Neuron (in vitro differentiated cells): ENCODE data around the gene PANK2.

Source experiments
- H2AFZ ChIP-seq: one replicate; pipeline ENCODE4 v1.6.1; 2013; ENCODE audit warnings: low read depth, mild to moderate bottlenecking, inconsistent platforms, low read length, moderate library complexity
- H3K27me3 ChIP-seq: one replicate; pipeline ENCODE4 v1.6.1; 2013; ENCODE audit warnings: low read length; ENCODE audit not compliant: insufficient read depth
- H3K36me3 ChIP-seq: one replicate; pipeline ENCODE4 v1.6.1; 2013; ENCODE audit warnings: low read length; ENCODE audit not compliant: insufficient read depth
- H3K4me1 ChIP-seq: one replicate; pipeline ENCODE4 v1.6.1; 2013; ENCODE audit warnings: low read length; ENCODE audit not compliant: insufficient read depth
- H3K4me3 ChIP-seq: 2 replicates; pipeline ENCODE4 v1.5.1; 2013; ENCODE audit warnings: mild to moderate bottlenecking, low read length, moderate library complexity
- H3K9me3 ChIP-seq: one replicate; pipeline ENCODE4 v1.6.1; 2013; ENCODE audit warnings: low read length

Gene PANK2

DNA sequence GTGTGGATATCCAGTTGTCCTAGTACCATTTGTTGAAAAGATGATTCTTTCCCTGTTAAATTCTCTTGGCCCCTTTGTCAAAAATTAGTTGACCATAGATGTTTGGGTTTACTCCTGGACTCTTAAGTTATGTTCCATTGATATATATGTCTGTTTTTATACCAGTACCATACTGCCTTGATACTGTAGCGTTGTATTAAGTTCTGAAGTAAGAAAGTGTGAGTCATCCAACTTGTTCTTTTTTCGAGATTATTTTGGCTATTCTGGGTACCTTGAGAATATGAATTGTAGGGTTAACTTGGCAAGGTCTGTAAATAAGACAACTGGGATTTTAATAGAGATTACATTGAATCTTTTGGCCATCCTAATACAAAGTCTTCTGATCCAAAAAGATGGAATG lies 26.5 kb downstream of the PANK2 start:
- no peaks in the 10 kb centered on the region for H3K27me3 ChIP-seq
- no peaks in the 10 kb centered on the region for H3K9me3 ChIP-seq
- H2AFZ ChIP-seq = no peak overlapping the region
- H3K36me3 ChIP-seq = peaks cover 81% of the 10 kb centered on the region
- no peak overlapping the region for H3K4me3 ChIP-seq
- no peaks in the 10 kb centered on the region for H3K4me1 ChIP-seq

DNA sequence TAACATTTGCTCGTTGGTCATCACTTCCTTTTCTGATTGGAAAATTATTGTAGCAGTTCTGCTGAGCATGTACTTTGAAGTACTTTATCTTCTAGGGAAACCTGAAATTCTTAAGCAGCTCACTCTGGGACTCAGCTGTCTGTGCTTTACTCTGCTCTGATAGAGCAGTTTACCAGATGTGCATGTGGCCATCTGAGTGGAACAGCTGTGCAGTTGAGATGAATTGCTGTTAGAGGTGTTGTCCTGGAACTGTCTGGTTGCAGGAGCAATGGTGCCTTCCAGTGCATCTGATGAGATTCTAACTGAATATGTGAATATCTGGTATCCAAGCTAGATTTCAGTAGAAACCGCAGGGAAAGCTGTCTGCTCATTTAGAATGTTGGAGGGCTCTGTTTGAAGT lies 27.2 kb downstream of the PANK2 start:
- no peaks in the 10 kb centered on the region for H3K9me3 ChIP-seq
- no peaks in the 10 kb centered on the region for H3K4me1 ChIP-seq
- no peak overlapping the region for H3K4me3 ChIP-seq
- peaks cover 78% of the 10 kb centered on the region for H3K36me3 ChIP-seq
- no peak overlapping the region for H2AFZ ChIP-seq
- H3K27me3 ChIP-seq = no peaks in the 10 kb centered on the region

DNA sequence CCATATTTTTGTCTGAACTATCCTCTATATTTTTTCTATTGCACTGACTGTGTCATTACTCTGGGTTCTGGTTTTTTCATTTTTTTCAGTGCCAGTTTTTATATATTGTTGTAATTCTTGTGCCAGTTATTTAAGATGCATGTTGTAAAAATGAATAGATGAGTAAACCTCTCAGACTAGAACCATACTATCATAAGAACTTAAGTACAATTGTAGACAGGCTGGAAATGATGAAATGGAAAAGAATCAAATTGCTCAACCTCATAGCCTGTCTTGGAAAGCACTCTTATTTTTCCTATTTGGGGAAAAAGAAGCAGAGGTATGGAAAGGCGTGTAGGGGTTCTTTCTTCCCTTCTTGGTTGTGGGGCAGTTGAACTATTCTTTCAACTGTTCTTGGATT lies 30.2 kb downstream of the PANK2 start:
- Histone ChIP-seq H3K4me3 (no peak overlapping the region), H3K36me3 (peaks cover 81% of the 10 kb centered on the region), H3K4me1 (no peaks in the 10 kb centered on the region), H2AFZ (no peak overlapping the region), H3K9me3 (no peaks in the 10 kb centered on the region), H3K27me3 (no peaks in the 10 kb centered on the region)

DNA sequence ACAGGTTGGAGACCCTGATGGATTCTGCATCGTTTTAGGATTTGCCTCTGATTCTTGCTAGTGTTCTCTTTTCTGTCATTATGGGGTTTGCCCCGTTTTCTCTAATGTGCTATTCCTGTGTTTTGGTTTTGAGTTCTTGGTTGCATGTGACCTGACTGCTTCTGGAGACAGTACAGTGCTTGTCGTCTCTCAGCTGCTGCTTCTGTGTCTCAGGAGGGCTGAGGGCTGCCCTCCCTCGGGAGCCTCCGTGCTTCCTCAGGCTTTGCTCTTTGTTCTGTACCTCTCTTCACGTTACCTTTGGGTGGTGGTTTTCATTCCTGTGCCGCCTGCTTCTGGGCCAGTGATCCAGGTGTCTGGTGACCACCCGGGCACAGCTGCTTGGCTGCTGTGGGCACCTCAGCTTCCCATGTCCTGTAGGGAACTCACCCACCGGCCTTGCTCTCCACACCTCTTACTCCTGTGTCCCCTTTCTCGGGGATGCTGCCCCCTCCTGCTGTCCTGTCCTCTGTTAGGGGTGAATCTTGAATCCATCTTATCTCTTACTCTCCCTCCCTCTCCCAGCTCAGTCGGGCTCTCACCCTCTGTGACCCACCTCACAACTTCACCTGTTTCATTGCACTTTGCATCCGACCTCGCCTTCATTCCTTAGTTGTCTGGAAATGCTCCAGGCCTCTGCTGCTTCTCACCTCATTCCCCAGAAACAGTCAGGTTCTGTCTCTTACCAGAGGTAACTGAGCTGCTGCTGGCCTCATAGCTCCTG lies 33.2 kb downstream of the PANK2 start:
- Histone ChIP-seq H3K36me3 (peaks cover 68% of the 10 kb centered on the region), H2AFZ (no peak overlapping the region), H3K4me1 (peaks cover 4% of the 10 kb centered on the region), H3K27me3 (no peaks in the 10 kb centered on the region), H3K9me3 (no peaks in the 10 kb centered on the region), H3K4me3 (no peak overlapping the region)

DNA sequence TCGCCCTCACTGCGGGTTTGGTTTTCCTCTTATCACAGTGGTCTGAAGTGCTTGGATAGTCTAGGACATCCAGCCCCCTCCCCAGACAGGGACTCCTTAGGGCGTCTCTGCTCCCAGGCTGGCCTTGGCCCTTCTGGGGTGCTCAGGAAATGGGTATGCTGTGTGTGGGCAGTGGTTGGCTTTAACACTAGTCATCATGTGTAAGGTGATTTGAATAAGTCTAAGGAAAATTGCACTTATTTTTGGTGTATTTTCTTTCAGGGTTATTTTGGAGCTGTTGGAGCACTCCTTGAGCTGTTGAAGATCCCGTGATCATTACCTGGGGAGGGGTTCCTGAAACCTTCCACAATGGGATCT lies 33.8 kb downstream of the PANK2 start:
- Histone ChIP-seq H2AFZ (no peak overlapping the region), H3K36me3 (peaks cover 64% of the 10 kb centered on the region), H3K4me1 (peaks cover 4% of the 10 kb centered on the region), H3K4me3 (no peak overlapping the region), H3K9me3 (no peaks in the 10 kb centered on the region), H3K27me3 (no peaks in the 10 kb centered on the region)

DNA sequence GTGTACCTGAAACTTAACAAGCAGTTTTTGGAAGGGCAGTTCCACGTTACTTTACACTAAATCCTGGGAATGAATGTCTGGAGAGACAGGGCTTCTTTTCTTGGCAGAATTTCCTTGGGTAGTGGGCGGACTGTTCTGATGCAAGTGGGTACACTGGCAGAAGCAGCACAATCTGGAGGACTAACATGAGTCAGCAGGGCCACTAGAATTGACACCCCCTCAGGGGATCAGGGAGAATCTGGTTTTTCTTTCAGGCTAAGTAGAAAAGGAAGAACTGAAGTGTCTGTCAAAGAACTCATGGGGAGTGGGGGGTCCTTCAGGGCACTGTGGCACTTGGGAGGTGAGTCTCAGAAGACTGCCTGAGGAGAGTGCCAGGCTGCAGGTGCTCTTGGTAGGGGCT lies 34.6 kb downstream of the PANK2 start:
- Histone ChIP-seq H3K36me3 (peaks cover 56% of the 10 kb centered on the region), H3K9me3 (no peaks in the 10 kb centered on the region), H3K27me3 (no peaks in the 10 kb centered on the region), H3K4me3 (no peak overlapping the region), H3K4me1 (peaks cover 4% of the 10 kb centered on the region), H2AFZ (no peak overlapping the region)

DNA sequence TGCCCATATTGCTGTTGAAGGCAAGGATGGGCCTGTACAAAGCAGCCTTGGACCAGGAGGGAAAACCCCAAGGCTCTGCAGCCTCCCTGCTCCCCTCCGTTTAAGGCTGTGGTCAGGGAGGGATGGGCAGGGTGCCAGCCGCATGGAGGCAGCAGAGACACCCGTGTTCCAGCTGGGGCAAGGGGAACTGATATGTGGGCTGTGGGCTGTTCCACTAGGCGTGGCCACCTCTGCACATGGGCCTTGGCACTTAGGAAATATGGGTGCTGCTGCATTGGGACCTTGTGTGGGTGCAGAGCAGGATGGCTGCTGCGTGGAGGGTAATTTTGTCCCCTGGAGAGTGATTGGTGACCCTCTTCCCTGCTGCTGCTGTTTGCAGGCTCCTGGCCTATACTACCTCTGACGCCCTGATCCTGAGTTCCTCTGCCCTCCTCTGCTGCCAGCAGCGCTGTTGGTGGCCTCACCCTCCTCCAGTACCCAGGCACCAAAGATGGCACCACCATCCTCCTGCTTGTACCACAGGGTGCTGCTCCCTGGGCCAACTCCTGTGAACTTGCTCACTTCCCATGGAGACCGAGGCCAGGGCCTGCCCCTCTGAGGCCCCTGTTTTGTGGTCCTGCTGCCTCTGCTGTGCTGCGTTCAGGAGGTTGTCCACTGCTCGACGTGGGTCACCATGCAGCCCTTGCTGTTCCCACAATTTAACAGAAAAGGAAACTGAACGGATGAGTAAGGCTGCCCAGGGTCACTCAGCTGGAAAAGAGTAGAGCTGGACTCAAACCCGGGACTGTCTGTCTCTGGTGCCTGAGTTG lies 35.3 kb downstream of the PANK2 start:
- H3K4me3 ChIP-seq = no peak overlapping the region
- no peak overlapping the region for H2AFZ ChIP-seq
- H3K27me3 ChIP-seq = no peaks in the 10 kb centered on the region
- peaks cover 4% of the 10 kb centered on the region for H3K4me1 ChIP-seq
- H3K36me3 ChIP-seq = peaks cover 49% of the 10 kb centered on the region
- no peaks in the 10 kb centered on the region for H3K9me3 ChIP-seq

DNA sequence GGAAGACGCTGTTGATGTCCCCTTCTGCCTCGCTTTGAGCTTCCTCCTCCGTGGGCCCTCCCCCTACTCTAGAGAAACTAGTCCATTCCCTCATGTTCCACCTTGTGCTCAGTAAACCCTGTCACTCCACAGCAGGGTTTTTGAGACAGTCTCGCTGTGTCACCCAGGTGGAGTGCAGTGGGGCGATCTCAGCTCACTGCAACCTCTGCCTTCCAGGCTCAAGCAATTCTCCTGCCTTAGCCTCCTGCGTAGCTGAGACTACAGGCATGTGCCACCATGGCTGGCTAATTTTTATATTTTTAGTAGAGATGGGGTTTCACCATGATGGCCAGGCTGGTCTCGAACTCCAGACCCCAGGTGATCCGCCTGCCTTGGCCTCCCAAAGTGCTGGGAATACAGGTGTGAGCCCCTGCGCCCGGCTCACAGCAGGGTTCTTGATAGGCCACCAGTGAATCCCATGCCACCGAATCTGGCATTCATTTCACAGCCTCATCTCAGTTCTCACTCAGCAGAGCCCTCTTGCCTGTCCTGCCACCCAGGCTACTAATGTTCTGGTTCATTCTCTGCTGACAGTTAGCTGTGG lies 36.0 kb downstream of the PANK2 start:
- no peak overlapping the region for H2AFZ ChIP-seq
- peaks cover 43% of the 10 kb centered on the region for H3K36me3 ChIP-seq
- H3K4me3 ChIP-seq = no peak overlapping the region
- peaks cover 4% of the 10 kb centered on the region for H3K4me1 ChIP-seq
- no peaks in the 10 kb centered on the region for H3K27me3 ChIP-seq
- no peaks in the 10 kb centered on the region for H3K9me3 ChIP-seq

DNA sequence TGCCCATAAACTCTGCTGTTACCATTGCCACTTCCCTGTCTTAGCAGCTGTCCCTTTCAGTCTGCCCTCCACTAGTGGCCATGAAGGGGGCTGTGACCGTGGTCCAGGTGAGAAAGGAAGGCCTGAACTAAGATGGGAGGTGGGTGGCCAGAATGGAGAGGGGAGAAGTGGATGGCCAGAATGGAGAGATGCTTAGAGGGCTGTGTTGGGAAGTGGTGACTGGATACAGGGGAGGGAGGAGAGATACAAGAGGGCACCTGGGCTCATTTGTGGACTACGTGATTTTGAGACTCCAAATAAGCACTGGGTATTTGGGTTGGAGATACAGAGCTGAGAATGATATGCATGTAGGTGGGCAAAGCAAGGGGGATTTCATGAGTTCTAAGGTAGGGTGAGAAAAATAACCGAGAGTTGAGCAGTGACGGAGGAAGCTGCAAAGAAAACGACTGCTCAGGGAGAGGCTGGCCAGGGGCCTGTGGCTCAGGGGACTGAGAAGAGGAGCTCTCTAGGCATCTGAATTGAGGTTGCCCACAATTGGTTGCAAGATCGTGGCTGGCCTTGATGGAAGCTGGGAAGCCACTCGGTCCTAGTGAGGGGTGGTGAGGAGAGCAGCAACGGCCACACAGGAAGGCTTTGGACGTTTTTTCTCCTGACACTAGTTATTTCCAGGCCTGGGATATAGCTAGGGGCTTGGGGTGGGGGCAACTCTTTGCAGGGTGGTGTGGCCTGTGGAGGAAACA lies 36.9 kb downstream of the PANK2 start:
- H3K27me3 ChIP-seq = no peaks in the 10 kb centered on the region
- H3K4me3 ChIP-seq = no peak overlapping the region
- peaks cover 40% of the 10 kb centered on the region for H3K36me3 ChIP-seq
- H2AFZ ChIP-seq = no peak overlapping the region
- H3K4me1 ChIP-seq = peaks cover 4% of the 10 kb centered on the region
- H3K9me3 ChIP-seq = no peaks in the 10 kb centered on the region

DNA sequence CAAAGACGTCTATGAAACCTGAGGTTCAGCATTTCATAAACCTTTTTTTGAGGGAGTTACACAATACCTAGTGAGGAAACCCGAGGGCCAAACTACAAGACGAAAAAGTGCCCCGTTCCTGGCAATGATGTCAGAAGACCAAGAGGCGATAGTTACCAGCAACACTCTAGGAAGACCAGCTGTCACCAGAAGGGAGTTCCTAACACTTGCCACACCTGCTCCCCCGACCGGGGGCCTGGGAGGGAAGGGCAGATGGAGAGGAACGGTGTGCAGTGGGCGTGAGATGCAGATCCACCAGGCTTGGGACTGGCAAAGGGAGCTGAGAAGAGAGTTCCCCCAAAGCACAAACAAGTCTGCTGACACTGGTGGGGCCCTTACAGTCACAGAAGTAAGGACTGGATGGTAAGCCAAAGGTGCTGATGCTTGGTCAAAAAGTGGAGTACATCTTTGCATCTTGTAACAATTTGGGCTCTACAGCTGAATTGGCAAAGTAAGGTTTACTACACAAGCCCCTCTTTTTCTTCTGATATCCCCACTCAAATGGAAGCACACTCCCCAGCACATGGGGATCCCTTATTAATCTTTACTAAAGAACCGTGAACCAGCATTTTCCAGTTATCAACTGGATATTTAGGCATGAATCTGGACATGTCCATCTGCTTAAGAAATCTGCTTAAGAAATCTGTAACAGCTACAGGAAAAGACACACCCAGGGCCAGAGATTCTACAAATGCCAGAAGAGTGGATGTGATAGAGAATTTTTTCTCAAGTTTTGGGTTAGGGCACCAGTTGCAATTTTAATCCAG lies 38.5 kb downstream of the PANK2 start:
- Histone ChIP-seq H3K4me3 (no peak overlapping the region), H3K9me3 (no peaks in the 10 kb centered on the region), H3K36me3 (peaks cover 33% of the 10 kb centered on the region), H2AFZ (no peak overlapping the region), H3K4me1 (peaks cover 4% of the 10 kb centered on the region), H3K27me3 (no peaks in the 10 kb centered on the region)

DNA sequence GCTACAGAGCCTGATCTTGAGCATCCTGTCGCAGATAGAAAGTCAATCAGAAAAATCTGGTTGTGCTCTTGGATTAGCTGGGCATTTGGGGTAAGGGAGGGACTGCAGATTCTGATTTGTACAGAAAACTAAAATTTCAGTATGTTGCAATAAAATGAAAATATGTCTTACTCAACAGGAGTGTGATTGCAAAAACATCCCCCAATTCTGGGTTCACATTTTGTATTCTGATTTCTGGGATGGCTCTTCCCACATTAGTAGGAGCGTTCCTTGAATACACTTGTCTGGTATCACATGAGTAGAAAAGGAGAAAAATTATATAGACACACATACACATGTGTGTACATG lies 40.5 kb downstream of the PANK2 start:
- Histone ChIP-seq H2AFZ (no peak overlapping the region), H3K4me1 (peaks cover 4% of the 10 kb centered on the region), H3K4me3 (no peak overlapping the region), H3K36me3 (peaks cover 30% of the 10 kb centered on the region), H3K9me3 (no peaks in the 10 kb centered on the region), H3K27me3 (no peaks in the 10 kb centered on the region)

DNA sequence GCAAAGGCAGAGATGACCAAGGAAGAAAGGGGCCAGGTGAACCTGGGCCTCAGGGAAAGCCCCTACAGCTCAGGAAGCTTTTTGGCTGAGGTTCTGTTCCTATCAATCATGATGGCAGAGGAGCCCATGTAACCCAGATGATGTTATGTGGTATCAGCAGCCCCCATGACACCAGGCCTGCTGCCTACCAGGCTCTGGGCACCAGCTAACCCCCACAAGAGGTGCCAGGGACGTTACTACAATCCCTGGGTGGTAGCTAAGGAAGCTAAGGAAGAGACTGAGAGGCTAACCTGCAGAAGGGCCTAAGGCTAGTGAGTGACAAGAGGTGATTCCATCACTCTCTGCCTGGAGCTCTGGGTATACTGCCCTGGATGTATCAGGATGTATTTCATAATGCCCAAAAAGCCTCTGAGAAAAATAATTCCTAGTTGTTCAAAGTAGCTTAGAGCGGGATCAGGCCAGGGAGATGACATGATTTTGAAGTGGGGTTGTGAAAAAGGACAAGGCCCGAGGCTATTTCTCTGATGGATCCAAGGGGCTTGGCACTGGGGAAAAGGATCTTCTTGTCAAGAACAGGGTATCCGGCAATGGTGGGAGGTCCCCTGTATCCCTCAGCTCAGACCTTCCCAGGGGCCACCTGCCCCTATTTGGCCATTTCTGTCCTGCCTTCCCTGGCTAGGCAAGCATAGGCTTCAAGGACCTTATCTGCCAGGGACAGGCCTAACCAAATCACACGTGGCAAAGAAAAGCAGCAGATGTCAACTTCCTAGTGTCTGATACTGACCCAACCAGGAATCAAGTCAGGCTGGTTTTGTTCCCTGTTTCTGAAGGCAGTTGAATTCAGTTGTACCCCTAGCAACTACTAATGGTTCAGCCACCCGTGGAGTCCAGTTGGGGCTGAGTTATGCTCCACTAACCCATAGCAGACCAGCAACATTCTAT lies 41.3 kb downstream of the PANK2 start:
- Histone ChIP-seq H2AFZ (no peak overlapping the region), H3K27me3 (no peaks in the 10 kb centered on the region), H3K4me1 (peaks cover 4% of the 10 kb centered on the region), H3K36me3 (peaks cover 29% of the 10 kb centered on the region), H3K9me3 (no peaks in the 10 kb centered on the region), H3K4me3 (no peak overlapping the region)
